Left kidney (tissue), 2 donors: Measurements from ENCODE around the gene SERPINB11. TPM values are rescaled to one million over a fixed set of nuclear protein-coding genes. Genes with fewer than 3 reads are reported as not detected.
A peak's percentile ranks its signal among the peaks of the same experiment; 100 is the strongest.
"Not testable (repeated sequence)": the region's sequence is repeated elsewhere in the genome, so short reads cannot be mapped to it uniquely, and the experiment has no call there.

Experiments
- DNase-seq: peaks from one replicate; pipeline ENCODE4 v3.0.0-alpha.2; 2013
- polyA plus RNA-seq: library from polyadenylated mRNA; unstranded; fragments of 120-200 nt; gene quantifications from one replicate; pipeline ENCODE4 v1.2.1, GENCODE V29; 2013; ENCODE audit not compliant: insufficient read length

Gene SERPINB11
- polyA plus RNA-seq, 1 donor = not detected

DNA sequence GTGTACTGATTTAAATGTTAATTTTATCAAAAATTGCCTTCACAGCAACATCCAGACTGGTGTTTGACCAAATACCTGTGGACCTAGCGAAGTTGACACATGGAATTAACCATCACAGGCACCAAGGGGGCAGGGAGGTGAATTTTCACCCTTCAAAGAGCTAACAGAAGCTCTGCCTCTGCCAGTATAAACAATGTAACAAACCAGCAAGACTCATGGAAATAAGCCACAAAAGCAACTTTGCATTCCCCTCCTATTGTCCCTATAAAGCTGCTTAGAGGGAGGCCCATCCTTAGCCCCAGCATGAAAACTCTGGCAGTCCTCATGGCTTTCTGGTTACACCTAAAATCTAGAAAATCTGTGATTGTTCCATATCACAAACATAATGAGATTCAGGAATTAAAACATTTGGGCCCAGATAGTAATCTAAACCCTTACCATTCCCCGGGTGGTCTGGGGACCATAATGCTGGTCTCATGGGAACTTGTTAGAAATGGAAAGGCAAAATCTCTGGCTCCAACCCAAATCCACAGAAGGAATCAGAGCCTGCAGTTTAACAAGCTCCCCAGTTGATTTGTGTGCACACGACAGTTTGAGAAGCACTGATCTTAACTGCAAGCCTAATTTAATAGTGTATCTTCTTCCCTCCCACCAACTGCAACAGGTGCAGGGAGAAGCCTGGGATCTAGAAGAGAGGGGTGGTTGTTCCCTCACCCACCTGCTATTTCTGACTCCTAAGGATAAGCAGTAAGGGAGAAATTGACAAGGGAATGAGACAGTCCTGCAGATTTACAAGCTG is 23.1 kb downstream of the SERPINB11 start:
- DNase-seq = peak; percentile 18

DNA sequence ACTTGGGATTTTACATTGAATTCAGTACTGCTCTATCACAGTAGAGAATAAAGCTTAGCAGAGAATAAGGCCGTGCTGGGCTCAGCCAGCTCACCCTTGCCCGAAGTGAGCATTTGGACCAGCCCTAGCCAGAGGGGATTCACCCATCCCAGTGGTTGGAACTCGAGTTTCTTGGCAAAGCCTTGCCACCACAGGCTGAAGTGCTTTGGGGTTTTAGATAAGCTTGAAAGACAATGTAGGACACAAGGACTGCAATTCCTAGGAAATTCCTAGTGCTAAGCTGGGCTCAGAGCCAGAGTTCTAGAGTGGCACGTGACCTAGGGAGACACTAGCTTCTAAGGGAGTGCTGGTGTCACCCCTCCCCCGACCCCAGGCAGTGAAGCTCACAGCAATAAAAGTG is 28.0 kb downstream of the SERPINB11 start:
- DNase-seq = no peak

DNA sequence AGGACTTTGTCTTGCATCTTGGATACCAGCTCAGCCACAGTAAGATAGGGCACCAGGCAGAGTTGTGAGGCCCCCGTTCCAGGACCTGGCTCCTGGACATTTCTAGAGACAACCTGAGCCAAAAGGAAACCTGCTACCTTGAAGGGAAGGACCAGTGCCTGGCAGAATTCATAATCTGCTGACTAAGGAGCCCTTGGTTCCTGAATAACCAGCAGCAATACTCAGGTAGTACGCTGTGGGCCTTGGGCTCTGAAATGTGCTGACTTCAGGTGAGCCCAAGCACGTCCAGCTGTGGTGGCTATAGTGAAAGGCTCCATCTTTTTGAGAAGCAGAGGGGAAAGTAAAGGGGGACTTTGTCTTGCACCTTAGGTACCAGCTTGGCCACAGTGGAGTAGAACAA is 28.5 kb downstream of the SERPINB11 start:
- DNase-seq = no peak

DNA sequence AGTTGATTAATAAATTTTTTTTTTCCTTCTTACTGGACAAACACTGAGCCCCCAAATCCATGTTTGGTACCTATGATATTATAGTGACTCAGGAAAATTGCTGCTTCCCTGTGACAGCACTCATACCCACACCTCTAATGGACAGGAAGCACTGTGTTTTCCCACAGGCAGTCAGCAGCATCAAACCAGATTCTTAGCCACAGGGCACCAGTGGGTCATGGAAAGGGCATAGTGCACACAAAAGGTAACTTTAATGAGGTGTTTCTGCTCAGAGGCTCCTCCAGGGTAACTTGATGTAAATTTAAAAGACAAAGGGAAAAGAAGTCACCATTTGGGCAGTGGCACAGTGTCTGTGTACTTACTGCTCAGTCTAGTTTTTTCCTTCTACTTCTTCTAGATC is 34.1 kb downstream of the SERPINB11 start:
- DNase-seq = no peak

DNA sequence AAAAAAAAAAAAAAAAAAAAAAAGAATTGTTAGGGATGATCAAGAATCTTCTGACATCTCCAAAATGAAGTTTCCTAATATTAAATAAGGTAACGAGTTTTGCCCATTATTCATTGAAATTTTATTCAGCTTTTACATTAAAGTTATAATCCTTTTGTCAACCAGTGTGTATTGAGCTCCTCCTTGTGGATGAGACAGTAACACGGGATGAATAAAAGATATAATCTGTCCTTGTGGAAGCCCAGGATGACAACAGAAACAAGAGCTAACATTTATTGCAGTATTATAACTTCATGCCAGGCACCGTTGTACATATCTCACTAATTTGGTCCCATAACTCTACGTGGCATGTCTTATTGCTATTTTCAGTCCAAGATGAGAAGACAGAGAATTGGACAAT is 39.0 kb downstream of the SERPINB11 start:
- no peak for DNase-seq

DNA sequence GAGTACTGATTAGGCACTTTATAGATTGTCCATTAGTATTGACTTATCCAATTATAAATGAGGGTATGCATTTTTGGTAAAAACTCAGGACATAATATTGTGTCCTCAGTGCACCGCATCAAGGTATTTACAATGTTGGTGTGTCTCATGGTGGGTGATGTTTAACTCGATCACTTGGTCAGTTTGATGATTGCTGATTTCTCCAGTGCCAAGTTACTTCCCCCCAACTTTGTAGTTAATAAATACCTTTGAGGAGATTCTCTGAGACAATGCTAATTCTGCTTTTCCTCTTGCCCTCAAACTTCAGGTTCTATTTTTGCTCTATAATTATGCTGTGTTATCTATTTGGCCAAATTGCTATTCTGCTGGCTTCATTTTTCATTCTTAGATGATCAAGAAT is 44.2 kb downstream of the SERPINB11 start:
- no peak for DNase-seq

DNA sequence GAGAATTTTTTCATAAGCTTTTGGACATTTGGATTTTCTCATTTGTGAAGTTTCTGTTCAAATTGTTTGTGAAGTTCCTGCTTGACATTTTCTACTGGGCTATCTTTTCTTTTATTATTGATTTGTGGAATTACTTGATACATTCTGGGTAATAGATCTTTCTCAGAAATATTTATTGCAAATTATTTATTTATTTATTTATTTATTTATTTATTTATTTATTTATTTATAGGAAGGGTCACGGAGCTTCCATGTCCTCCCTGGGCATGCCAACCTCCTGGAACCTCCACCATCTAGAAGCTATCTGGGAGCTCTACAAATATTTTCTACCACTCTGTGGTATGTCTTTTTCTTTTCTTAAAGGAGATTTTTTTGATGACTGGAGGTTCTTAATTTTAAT is 46.7 kb downstream of the SERPINB11 start:
- DNase-seq = no peak

DNA sequence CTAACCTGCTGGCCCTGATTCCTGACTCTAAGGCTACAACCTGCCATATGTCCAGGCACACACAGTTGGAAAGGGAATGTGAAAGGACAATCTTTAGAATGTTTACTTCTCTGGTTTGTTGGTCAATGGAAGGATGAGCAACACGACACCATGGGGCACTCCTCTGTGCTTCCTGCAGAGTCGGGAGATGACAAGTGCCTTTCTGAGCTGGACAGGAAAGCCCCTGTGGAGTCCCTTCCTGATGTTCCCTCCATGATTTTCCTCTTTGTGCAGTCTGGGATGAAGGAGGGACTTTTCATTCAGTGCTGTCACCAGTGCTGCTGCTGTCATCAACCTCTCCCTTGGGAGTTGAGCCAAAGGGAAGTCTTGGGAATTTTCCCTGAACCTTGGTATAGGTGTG is 49.9 kb downstream of the SERPINB11 start:
- no peak for DNase-seq

DNA sequence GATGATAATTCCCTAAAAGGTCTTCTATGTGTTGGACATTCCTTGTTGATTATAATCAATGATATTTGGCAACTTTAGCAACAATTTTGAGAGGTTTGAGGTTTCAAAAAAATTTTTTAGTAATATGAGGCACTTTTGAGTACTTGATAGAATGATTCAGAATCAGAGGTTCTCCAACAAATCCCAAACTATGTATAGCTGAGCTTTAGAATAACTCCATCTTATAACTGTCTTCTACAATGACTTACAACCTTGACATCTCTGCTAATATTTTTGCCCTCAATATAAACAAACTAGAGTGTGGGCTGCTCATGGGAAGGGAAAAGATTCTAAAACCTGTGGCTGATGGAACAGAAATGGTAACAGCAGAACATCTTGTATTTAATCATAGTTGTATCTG is 50.9 kb downstream of the SERPINB11 start:
- no peak for DNase-seq

DNA sequence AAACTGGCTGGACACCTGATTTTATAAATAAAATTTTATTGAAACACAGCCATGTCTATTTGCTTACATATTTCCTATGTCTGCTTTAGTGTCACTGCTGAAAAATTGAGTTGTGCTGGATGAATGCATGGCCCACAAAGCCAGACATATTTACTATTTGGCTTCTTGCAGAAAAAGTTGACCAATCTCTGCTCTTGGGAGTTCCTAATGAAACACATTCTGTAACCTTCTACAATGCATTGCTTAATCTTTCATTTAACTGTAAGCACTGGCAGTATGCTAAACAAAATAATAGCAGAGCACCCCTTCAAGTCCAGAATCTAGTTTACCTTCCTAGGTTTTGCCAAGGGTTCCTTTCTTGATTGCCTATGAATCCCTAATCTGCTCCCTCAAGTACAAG is 54.8 kb downstream of the SERPINB11 start:
- DNase-seq = no peak

DNA sequence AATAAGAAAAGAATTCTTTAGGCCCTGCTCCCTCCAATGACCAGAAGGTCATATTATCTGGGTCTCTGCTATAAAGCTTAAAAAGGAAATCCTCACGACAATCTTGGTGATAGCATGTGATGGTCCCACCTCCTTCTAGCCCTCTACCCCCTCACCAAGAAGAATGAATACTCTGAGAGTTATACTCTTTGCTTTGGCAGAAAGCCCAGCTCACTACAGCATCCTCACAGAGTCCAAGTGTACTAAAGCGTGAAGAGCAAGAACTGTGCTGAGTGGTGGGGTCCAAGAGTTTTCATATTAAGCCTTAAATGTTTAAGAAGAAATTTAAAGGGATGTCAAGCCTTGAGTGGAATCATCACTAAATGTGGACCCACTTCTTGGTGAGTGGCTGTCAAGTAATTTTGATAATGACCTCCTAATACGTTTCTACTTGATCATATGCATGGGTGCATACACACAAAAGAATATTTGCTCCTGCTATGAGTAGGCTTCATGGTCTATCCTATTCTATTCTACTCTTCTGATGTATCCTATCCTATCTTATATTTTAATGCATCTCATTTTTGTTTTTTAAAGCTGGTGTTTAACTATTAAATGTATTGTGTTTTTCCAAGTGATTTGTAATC is 56.0 kb downstream of the SERPINB11 start:
- no peak for DNase-seq

DNA sequence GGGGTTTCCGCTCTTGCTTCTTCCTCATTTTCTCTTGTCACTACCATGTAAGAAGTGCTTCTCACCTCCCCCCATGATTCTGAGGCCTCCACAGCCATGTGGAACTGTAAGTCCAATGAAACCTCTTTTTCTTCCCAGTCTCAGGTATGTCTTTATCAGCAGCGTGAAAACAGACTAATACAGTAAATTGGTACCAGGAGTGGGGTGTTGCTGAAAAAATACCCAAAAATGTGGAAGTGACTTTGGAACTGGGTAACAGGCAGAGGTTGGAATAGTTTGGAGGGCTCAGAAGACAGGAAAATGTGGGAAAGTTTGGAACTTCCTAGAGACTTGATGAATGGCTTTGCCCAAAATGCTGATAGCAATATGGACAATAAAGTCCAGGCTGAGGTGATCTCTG is 57.0 kb downstream of the SERPINB11 start:
- not testable (repeated sequence) for DNase-seq

DNA sequence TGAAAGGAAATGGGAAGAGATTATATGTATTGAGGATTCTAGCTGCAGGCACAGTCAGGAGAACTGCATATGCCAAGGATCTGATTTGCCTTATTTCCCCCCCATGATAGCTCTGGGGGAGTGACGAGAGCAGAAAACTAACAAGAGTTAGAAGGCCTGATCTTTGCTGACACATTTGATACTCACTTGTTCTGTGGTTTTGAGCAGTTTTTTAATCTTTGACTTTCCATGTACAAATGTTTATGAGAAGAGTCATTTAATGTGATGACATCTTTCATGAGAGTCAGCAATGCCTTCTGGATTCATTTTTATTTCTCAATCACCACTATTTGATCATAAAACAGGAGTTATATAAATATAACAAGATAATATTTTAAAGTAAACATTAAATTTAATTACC is 59.8 kb downstream of the SERPINB11 start:
- DNase-seq = no peak

DNA sequence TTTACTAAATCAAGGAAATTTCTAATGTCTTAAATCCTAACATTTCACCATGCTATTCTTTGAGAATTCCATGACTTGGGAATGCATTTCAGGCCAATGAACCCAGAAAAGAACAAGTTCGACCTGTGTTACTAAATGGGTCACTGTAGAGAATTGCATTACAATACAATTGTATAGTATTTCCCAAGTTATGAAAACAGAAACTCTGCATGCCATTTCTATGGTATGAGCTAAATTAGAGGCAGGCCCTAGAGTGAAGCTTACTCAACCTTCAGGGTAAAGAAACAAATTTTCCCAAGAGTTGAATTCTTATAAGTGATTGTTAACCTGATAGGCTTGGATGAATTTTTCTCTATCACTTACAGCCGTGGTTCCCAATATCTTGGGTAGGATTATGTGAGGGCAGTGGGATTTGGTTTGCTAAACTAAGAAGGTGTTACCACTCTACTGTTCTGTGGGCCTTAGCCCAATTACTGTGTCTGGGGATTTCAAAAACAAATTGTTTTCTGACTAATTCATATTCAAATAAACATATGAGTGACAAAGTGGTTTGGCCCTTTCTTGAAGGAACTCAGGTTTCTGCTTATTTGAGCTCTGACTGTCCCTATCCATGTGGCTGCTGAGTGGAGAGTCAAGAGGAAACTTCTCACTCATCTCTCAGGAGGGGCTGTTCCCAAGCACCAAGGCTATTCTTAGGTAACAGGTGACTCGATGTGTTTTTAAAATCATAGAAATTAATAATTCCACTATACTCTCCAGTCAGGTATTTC is 61.3 kb downstream of the SERPINB11 start:
- no peak for DNase-seq

DNA sequence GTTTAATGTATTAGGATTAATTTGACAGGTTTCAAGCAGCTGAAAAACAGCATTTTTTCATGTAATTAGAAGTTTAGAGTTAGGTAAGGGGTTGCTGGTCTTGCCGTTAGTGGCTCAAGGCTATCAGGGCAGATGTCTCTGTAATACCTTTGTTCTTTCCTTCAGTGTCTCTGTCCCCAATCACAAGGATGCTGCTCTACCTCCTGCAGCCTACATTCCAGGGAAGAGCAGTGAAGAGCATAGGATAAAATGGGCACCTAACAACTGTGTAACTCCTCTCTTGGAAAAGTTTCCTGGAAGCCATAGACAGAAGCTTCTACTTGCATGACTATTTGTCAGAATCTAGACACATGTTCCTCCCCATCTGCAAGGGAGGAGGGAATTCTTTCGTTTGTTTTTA is 63.1 kb downstream of the SERPINB11 start:
- DNase-seq = no peak

Other genes starting within 250 kb of the SERPINB11 start
- gene SERPINB5, start 226.0 kb upstream of the SERPINB11 start, polyA plus RNA-seq = 0.13 TPM
- not detected for gene SERPINB12, start 160.6 kb upstream of the SERPINB11 start, polyA plus RNA-seq
- gene SERPINB13, start 115.6 kb upstream of the SERPINB11 start, polyA plus RNA-seq = not detected
- gene SERPINB4, start 58.7 kb upstream of the SERPINB11 start, polyA plus RNA-seq = not detected
- 0.12 TPM for gene SERPINB3, start 41.1 kb upstream of the SERPINB11 start, polyA plus RNA-seq
- gene SERPINB7, start 72.5 kb downstream of the SERPINB11 start, polyA plus RNA-seq = 1.0 TPM
- gene SERPINB2, start 184.7 kb downstream of the SERPINB11 start, polyA plus RNA-seq = 0.10 TPM
- 0.27 TPM for gene SERPINB10, start 205.0 kb downstream of the SERPINB11 start, polyA plus RNA-seq
- 3.6 TPM for gene HMSD, start 246.3 kb downstream of the SERPINB11 start, polyA plus RNA-seq